RCC 7860 (cell line): ENCODE measurements around the gene ODAPH.
"Not testable (repeated sequence)": the region's sequence is repeated elsewhere in the genome, so short reads cannot be mapped to it uniquely, and the experiment has no call there.

ENCODE experiments used
- DNase-seq: peaks from one replicate; pipeline ENCODE4 v3.0.0-alpha.2; 2015; ENCODE audit warnings: low spot score
- FAIRE-seq: peaks from 2 replicates; lab custom pipeline; 2012; peaks lifted over from hg19 to GRCh38; lab: Jason Lieb, UNC

The ODAPH gene

GRCh38 chr4:75555294-75556164 lies at the start of gene ODAPH:
Gene ODAPH, plus strand, starts transcription at chr4:75556066. Its CDS starts 17 bp downstream, at chr4:75556083.
- peak; percentile 89 for FAIRE-seq
- peak; percentile 80 for DNase-seq

- FAIRE-seq, DNase-seq: not testable (repeated sequence)
Measured at GRCh38 chr4:75509592-75509991, 46.3 kb upstream of the ODAPH start.

GRCh38 chr4:75511841-75512240 lies 44.0 kb upstream of the ODAPH start:
- DNase-seq (no peak), FAIRE-seq (no peak)

- DNase-seq (peak; percentile 68), FAIRE-seq (peak; percentile 22)
Measured at GRCh38 chr4:75512386-75513211, 43.3 kb upstream of the ODAPH start.

DNA sequence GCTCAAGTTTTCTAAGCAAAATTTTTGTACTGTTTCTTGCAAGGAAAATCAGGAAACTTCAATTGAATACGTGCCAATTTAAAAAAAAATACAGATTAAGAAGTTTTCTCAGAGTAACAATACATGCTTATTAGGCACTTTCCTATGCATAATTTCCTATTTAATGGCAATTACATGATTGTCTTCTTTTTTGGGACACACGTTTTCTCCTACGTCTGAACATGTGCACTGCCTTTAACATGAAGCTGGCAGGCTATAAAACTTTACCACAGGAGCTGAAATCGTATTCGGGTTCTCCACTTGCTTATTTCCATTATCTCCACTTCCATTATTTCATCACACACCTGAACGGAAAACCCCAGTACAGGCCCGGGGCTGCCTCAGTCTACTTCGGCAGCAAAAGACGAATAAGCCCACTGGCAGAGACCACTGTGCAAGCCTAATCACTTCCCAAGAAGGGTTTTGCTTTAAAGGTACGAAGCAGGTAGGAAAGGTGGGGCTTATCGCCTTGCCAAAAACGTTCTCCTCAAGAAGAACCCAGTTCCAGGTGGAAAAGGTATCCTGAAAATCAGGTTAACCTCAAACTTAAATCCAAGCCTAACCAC lies 42.2 kb upstream of the ODAPH start:
- DNase-seq: no peak
- FAIRE-seq: no peak

GRCh38 chr4:75514131-75514948 lies 41.5 kb upstream of the ODAPH start, which contains the start of the genes RCHY1 and THAP6:
Gene RCHY1, minus strand, starts transcription at chr4:75514403. Its CDS starts 117 bp downstream, at chr4:75514286.
Gene THAP6, plus strand, starts transcription at chr4:75514473. Its CDS starts 980 bp downstream, at chr4:75515453.
- FAIRE-seq (peak; percentile 81), DNase-seq (peak; percentile 91)

GRCh38 chr4:75514949-75515612 lies 40.8 kb upstream of the ODAPH start:
- DNase-seq (no peak), FAIRE-seq (no peak)

- FAIRE-seq (no peak), DNase-seq (no peak)
Measured at GRCh38 chr4:75516144-75516543, 39.7 kb upstream of the ODAPH start.

- DNase-seq, FAIRE-seq: not testable (repeated sequence)
Measured at GRCh38 chr4:75519452-75519851, 36.4 kb upstream of the ODAPH start.

GRCh38 chr4:75525086-75525485 lies 30.8 kb upstream of the ODAPH start:
- no peak for DNase-seq
- no peak for FAIRE-seq

DNA sequence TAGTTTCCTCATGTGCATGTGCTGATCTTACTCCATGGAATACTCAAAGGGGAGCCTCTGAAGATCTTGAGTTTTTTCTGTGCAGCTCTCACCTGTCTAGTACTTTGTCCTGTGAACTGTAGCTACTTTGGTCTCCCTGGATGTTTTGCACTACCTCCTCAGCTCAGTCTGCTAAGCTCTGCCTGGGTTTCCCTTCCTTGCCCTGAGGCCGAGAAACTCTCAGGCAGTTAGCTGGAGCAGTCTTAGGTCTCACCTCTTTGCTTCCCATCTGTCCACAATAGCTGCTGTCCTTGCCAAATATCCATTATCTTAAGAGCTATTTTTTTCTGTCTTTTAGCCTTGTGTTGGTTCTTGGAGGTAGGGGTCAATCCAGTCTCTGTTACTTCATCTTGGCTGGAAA lies 30.0 kb upstream of the ODAPH start:
- DNase-seq: no peak
- no peak for FAIRE-seq

DNA sequence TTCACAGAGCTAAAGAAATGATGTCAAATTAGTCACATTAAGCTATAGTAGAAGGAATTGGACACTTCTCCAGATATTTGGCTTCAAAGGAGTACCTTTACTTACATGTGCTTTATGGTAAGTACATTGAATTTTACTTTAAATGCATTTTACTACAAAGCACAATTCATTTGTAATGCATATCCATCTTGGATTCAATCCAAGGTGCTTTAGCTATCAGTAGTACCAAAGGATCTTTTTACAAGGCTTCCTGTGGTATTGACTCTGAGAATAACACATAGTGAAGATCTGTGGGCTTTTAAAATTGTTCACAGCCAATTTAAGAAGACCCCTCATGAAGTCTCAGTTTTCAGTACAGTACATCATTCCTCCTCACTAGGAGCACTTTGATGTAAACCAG lies 28.4 kb upstream of the ODAPH start:
- FAIRE-seq: no peak

DNA sequence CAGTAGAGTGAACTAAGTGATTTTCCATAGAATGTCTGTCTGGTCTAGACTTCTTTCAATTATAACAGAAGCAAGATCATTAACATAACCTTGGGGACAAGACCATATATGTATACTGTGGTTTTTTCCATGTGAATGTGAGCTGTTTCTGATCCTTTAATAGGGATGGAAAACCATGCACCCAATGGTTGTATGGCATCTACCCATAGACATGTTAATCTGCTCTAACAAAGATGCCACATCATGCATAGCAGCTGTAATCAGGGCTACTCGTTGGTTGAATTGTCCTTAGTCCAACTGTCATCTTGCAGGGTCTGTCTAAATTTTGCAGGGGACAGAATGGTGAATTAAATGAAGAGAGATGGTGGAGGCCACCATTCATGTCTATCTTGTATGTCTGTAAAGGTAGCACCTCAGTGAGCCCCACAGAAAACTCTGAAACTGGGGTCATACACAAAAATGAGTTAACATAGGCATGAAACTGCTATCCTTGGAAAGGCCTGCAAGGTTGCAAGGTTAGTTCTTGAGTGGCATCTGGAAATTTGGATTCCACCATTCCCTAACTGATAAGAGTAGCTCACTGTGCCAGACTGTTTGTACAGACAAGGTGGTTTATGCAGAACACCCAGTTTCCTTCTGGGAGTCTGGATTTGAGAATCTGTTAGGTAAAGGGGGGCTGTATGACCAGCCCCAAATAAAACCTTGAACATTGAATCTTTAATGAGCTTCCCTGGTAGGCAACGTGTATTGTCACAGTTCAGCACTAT lies 25.1 kb upstream of the ODAPH start:
- FAIRE-seq (no peak), DNase-seq (no peak)

More for the DNA sequence above, 28.4 kb upstream of the ODAPH start:
- no peak for DNase-seq

- not testable (repeated sequence) for DNase-seq, FAIRE-seq
Measured at GRCh38 chr4:75531536-75532143, 24.2 kb upstream of the ODAPH start.

GRCh38 chr4:75533339-75533887 lies 22.5 kb upstream of the ODAPH start:
- not testable (repeated sequence) for FAIRE-seq, DNase-seq

GRCh38 chr4:75533926-75534325 lies 21.9 kb upstream of the ODAPH start:
- not testable (repeated sequence) for FAIRE-seq, DNase-seq

DNA sequence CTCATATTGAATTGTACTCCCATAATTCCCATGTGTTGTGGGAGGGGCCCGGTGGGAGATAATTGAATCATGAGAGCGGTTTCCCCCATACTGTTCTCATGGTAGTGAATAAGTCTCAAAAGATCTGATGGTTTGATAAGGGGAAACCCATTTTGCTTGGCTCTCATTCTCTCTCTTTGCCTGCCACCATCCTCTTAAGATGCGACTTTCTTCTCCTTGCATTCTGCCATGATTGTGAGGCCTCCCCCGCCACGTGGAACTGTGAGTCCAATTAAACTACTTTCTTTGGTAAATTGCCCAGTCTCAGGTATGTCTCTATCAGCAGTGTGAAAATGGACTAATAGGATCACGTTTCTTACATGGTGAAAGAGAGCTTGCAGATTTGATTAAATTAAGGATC lies 18.6 kb upstream of the ODAPH start:
- FAIRE-seq, DNase-seq: not testable (repeated sequence)

- FAIRE-seq (peak; percentile 98), DNase-seq (peak; percentile 97)
Measured at GRCh38 chr4:75542824-75543223, 13.0 kb upstream of the ODAPH start.
